Ishikawa (cell line): Measurements from ENCODE around the gene PRKAG1.
A peak's percentile ranks its signal among the peaks of the same experiment; 100 is the strongest.

Experiments used
- TEAD4 ChIP-seq: IDR thresholded peaks from 2 replicates; pipeline ENCODE4 v1.6.1; 2012
- USF1 ChIP-seq: IDR thresholded peaks from 2 replicates; pipeline ENCODE4 v1.6.1; 2012
- YY1 ChIP-seq: IDR thresholded peaks from 2 replicates; pipeline ENCODE4 v1.6.1; 2012; ENCODE audit warnings: low read depth
- ZBTB7A ChIP-seq: IDR thresholded peaks from 2 replicates; pipeline ENCODE4 v1.6.1; 2012; ENCODE audit warnings: low read depth

DNA sequence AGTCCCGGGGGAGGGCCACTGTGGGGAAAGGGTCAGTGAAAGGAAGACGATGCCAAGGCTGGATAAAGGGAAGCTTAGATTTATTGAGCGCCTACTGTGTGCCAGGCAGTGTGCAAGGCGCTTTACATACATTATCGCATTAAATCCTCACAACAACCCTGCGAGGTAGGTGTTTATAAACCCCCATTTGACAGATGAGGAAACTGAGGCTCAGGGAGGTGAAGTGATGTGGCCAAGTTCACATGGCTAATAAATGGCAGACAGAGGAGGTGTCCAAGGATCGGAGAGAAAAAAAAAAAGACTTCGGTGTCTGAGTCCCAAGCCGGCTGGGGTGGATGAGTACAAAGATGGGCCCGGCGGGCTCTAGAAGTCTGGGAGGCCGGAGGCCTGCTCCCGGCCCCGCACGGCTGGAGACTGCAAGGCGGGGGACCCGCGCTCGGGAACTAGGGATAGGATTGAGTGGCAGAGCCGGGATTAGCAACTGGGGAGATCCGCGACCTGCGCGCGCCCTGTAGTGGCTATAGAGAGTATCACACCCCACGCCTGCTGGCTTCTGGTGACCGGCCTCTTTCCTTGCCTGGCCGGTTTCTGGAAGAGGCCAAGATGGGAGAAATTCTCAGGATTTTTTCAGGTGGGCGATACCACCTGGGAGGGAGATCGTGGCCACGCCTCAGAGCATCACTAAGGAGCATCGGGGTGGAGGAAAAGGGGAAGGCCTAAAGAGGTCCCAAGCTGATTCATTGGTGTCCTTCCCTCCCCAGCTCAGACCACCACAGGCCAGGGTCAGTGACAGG, 23.3 kb downstream of the PRKAG1 start:
- TF ChIP-seq ZBTB7A (no peak), YY1 (peak; percentile 28; the same call in 1 of the 2 replicates), TEAD4 (peak; percentile 54), USF1 (no peak)
